ENCODE measurements around the gene RGPD8.
"Not testable (repeated sequence)": the region's sequence is repeated elsewhere in the genome, so short reads cannot be mapped to it uniquely, and the experiment has no call there.

Gene RGPD8

GRCh38 chr2:112433480-112433879 is at the start of gene RGPD8:
TSS of gene RGPD8 (minus strand) at chr2:112433645. CDS start at chr2:112433453, 192 bp downstream.
- H3K9ac ChIP-seq (ENCODE audit: low read depth, low read length); H3K27ac ChIP-seq (ENCODE audit: low read depth, low read length); H3K9me3 ChIP-seq (ENCODE audit: control insufficient read depth, insufficient read depth, low read length); H3K36me3 ChIP-seq (ENCODE audit: control insufficient read depth, insufficient read depth, low read length); H3K4me1 ChIP-seq (ENCODE audit: control insufficient read depth, insufficient read depth, low read length); H3K27me3 ChIP-seq (ENCODE audit: control insufficient read depth, insufficient read depth, low read length): not testable (repeated sequence)
- peak within 1 kb of the TSS; percentile 55 for H3K4me3 ChIP-seq (ENCODE audit: low read depth, low read length)

DNA sequence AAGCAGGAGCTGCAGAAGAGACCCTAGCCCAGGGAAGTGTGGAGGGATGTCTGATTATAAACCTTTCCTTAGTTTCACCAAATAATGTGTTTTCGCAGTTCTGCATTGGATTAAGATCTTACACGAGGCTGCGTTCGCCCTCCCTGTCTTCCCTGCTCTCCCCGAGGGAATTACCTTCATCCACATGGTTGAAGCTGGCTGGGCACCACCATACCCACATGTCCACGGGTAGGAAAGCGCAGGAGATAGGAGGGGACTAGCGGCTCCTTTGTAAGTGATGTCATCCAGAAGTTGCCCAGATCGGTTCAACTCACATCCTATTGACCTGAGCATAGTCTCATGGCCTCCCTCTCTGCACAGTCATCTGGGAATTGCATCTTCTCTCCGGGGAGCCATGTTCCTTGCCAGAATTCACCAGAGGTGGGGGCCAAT is 49.6 kb upstream of the RGPD8 start:
- Histone ChIP-seq H3K4me1 (ENCODE audit: control insufficient read depth, insufficient read depth, low read length) (peaks cover 11% of the 10 kb centered on the region), H3K9me3 (ENCODE audit: control insufficient read depth, insufficient read depth, low read length) (no peaks in the 10 kb centered on the region), H3K4me3 (ENCODE audit: low read depth, low read length) (peak overlapping the region; percentile 76), H3K36me3 (ENCODE audit: control insufficient read depth, insufficient read depth, low read length) (peaks cover 29% of the 10 kb centered on the region), H3K27ac (ENCODE audit: low read depth, low read length) (no peak overlapping the region), H3K27me3 (ENCODE audit: control insufficient read depth, insufficient read depth, low read length) (peaks cover 20% of the 10 kb centered on the region), H3K9ac (ENCODE audit: low read depth, low read length) (peak overlapping the region; percentile 40)

DNA sequence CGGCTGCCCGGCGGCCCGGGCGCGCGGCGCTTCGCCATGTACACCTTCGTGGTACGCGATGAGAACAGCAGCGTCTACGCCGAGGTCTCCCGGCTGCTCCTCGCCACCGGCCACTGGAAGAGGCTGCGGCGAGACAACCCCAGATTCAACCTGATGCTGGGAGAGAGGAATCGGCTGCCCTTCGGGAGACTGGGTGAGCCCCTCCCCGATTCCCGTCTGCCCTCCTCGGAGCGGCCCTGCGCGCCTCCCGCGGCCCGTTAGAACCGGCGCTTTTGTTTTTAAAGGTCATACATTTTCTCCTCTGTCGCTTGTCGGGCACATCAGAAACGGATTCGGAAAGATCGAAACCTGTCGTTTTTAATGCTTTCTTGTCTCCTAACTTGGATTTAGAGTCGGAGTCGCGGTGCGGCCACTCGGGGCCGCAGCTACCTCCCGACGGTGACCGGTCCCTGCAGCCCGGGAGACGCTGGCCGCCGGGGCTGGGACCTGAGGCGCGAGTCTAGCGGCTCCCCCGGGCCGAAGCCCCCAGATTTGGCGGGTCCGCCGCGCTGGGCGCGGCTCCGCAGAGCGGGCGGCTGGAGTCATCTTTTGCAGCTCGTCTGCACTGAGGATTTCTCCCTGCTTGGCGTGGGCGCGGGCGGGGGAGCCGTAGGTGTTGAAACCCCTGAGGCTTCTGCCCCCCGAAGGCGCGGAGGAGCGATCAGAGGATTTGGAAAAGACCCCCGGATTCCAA is 49.0 kb upstream of the RGPD8 start:
- Histone ChIP-seq H3K9me3 (ENCODE audit: control insufficient read depth, insufficient read depth, low read length) (no peaks in the 10 kb centered on the region), H3K27ac (ENCODE audit: low read depth, low read length) (peak overlapping the region; percentile 82), H3K9ac (ENCODE audit: low read depth, low read length) (peak overlapping the region; percentile 40), H3K36me3 (ENCODE audit: control insufficient read depth, insufficient read depth, low read length) (peaks cover 24% of the 10 kb centered on the region), H3K4me1 (ENCODE audit: control insufficient read depth, insufficient read depth, low read length) (peaks cover 11% of the 10 kb centered on the region), H3K4me3 (ENCODE audit: low read depth, low read length) (peak overlapping the region; percentile 76), H3K27me3 (ENCODE audit: control insufficient read depth, insufficient read depth, low read length) (peaks cover 20% of the 10 kb centered on the region)

DNA sequence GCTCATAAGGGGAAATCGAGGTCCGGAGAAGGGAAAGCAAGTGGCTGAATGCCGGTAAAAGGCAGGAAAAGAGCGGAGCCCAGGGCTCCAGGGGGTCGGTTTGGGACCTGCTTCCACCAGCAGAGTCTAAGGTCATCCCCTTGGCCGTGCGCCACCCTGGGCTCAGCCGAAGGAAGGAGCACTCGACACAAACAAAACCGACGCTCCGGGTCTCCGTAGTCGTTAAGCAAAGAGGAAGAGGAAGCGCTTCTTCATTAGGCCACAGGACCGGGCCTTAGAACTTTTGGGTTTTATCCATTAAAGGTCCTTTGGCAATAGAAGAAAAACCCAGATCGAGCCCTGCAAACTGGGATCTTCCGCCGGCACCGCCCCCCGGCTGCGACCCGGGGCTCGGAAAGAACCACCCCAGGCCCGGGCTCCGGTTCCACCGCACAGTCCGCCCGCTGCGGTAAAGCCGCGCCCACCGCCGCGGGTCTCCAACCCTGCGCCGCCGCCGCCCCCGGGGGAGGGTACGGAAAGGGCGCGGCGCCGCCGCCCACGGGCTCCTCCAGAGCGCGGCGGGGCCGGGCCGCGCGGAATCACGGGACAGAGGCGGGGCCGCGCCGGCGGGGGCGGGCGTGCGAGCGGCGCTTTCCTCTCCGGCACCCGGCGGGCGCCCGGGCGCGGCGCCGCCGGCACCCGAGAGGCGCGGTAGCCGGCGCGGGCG is 48.2 kb upstream of the RGPD8 start, which contains the start of gene TTL:
Gene TTL, plus strand, starts transcription at position 629 of the 706 bp plus-strand sequence. CDS start 189 bp downstream, outside the sequence.
- H3K4me3 ChIP-seq (ENCODE audit: low read depth, low read length), result peak within 1 kb of the TSS; percentile 76
- peak within 1 kb of the TSS; percentile 82 for H3K27ac ChIP-seq (ENCODE audit: low read depth, low read length)
- H3K9me3 ChIP-seq (ENCODE audit: control insufficient read depth, insufficient read depth, low read length), result no peaks in the 10 kb centered on the region
- peaks cover 20% of the 10 kb centered on the region for H3K27me3 ChIP-seq (ENCODE audit: control insufficient read depth, insufficient read depth, low read length)
- peaks cover 16% of the 10 kb centered on the region for H3K36me3 ChIP-seq (ENCODE audit: control insufficient read depth, insufficient read depth, low read length)
- peaks cover 11% of the 10 kb centered on the region for H3K4me1 ChIP-seq (ENCODE audit: control insufficient read depth, insufficient read depth, low read length)
- peak within 1 kb of the TSS; percentile 40 for H3K9ac ChIP-seq (ENCODE audit: low read depth, low read length)

DNA sequence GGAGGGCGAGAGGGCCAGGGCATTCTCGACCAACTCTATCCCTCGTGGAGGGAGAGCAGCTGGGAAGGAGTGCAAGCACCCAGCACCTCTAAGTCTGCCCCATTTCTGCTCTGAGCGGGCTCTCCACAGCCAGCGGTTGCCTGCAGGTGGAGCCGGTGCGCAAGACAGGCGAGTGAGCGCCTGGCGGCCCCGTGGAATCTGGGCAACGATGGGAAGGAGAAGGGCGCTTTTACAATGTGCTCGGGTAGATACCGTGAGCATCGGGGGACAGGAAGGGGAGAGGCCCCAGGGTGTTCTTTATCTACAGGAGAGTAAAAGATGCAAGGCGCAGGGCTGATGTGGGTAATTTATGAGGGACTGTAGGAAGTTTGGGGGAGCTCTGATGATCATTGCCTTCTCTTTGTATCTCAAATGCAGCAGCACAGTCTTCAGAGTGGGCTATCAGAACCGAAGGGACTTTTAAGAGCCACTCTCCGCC is 47.6 kb upstream of the RGPD8 start:
- Histone ChIP-seq H3K36me3 (ENCODE audit: control insufficient read depth, insufficient read depth, low read length) (peaks cover 10% of the 10 kb centered on the region), H3K9me3 (ENCODE audit: control insufficient read depth, insufficient read depth, low read length) (no peaks in the 10 kb centered on the region), H3K27me3 (ENCODE audit: control insufficient read depth, insufficient read depth, low read length) (peaks cover 20% of the 10 kb centered on the region), H3K4me3 (ENCODE audit: low read depth, low read length) (peak overlapping the region; percentile 76), H3K9ac (ENCODE audit: low read depth, low read length) (0 out of 2 replicates have a peak overlapping the region, but pooled peaks have one; percentile 20), H3K27ac (ENCODE audit: low read depth, low read length) (peak overlapping the region; percentile 69), H3K4me1 (ENCODE audit: control insufficient read depth, insufficient read depth, low read length) (peaks cover 11% of the 10 kb centered on the region)

DNA sequence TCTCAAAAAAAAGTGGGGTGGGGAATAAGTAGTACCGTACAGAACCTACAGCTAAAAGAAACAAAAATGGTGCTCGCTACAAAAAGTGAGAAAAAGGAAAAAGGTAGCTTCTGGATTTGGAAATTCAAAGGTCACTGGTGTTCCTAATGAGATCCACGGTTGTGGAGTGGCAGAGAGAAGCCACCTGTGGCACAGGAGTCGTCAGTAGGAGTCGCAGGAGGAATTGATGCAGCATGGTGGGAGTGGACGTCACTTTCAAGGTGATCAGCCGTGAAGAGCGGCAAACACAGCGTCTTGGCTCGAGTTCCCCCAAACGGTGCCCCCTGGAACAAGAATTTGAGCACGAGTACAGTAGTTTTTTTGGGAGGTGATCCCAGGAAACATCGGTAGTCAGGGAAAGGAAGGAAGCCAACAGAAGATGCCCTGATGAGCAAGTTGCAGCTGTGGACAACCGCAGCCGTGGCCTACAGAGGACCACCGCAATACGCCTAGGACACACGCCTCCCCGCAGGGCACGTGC is 47.1 kb upstream of the RGPD8 start:
- 0 out of 2 replicates have a peak overlapping the region, but pooled peaks have one; percentile 20 for H3K9ac ChIP-seq (ENCODE audit: low read depth, low read length)
- peak overlapping the region; percentile 76 for H3K4me3 ChIP-seq (ENCODE audit: low read depth, low read length)
- H3K27ac ChIP-seq (ENCODE audit: low read depth, low read length), result no peak overlapping the region
- H3K36me3 ChIP-seq (ENCODE audit: control insufficient read depth, insufficient read depth, low read length), result peaks cover 5% of the 10 kb centered on the region
- H3K27me3 ChIP-seq (ENCODE audit: control insufficient read depth, insufficient read depth, low read length), result peaks cover 20% of the 10 kb centered on the region
- H3K4me1 ChIP-seq (ENCODE audit: control insufficient read depth, insufficient read depth, low read length), result peaks cover 11% of the 10 kb centered on the region
- H3K9me3 ChIP-seq (ENCODE audit: control insufficient read depth, insufficient read depth, low read length), result no peaks in the 10 kb centered on the region

DNA sequence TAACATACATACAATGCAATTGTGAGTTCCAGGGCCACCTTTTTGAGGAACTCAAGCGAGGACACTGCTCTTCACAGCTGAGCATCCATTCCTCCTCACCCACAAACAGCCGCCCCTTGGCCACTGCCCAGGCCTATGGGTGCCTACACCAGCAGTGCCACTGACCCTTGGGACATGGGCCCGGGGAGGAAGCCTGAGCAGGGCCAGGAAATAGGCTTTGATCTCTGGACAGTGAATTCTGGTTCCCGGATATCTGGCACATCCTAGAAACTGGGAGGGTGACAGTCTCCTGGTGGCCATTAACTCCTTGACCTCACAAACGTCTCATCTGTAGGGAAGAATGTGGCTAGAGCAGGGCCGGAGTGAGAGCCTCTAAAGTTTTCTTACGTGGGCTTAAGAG is 43.0 kb upstream of the RGPD8 start:
- Histone ChIP-seq H3K4me1 (ENCODE audit: control insufficient read depth, insufficient read depth, low read length) (peaks cover 3% of the 10 kb centered on the region; the same call in 1 of the 2 replicates), H3K27me3 (ENCODE audit: control insufficient read depth, insufficient read depth, low read length) (peaks cover 13% of the 10 kb centered on the region; the same call in 1 of the 2 replicates), H3K27ac (ENCODE audit: low read depth, low read length) (no peak overlapping the region), H3K36me3 (ENCODE audit: control insufficient read depth, insufficient read depth, low read length) (no peaks in the 10 kb centered on the region), H3K9ac (ENCODE audit: low read depth, low read length) (no peak overlapping the region), H3K4me3 (ENCODE audit: low read depth, low read length) (no peak overlapping the region), H3K9me3 (ENCODE audit: control insufficient read depth, insufficient read depth, low read length) (no peaks in the 10 kb centered on the region)

- H3K9me3 ChIP-seq (ENCODE audit: control insufficient read depth, insufficient read depth, low read length), result no peaks in the 10 kb centered on the region
- no peaks in the 10 kb centered on the region for H3K4me1 ChIP-seq (ENCODE audit: control insufficient read depth, insufficient read depth, low read length)
- H3K9ac ChIP-seq (ENCODE audit: low read depth, low read length), result no peak overlapping the region
Observed at GRCh38 chr2:112474844-112475486, 41.5 kb upstream of the RGPD8 start.

GRCh38 chr2:112472547-112473263 is 39.3 kb upstream of the RGPD8 start:
- no peak overlapping the region for H3K4me3 ChIP-seq (ENCODE audit: low read depth, low read length)
- H3K9ac ChIP-seq (ENCODE audit: low read depth, low read length), result no peak overlapping the region
- H3K27ac ChIP-seq (ENCODE audit: low read depth, low read length), result no peak overlapping the region
- H3K36me3 ChIP-seq (ENCODE audit: control insufficient read depth, insufficient read depth, low read length), result no peaks in the 10 kb centered on the region
- no peaks in the 10 kb centered on the region for H3K4me1 ChIP-seq (ENCODE audit: control insufficient read depth, insufficient read depth, low read length)
- no peaks in the 10 kb centered on the region for H3K9me3 ChIP-seq (ENCODE audit: control insufficient read depth, insufficient read depth, low read length)
- no peaks in the 10 kb centered on the region for H3K27me3 ChIP-seq (ENCODE audit: control insufficient read depth, insufficient read depth, low read length)

More at GRCh38 chr2:112474844-112475486, 41.5 kb upstream of the RGPD8 start:
- H3K27me3 ChIP-seq (ENCODE audit: control insufficient read depth, insufficient read depth, low read length), result peaks cover 6% of the 10 kb centered on the region; the same call in 1 of the 2 replicates
- H3K36me3 ChIP-seq (ENCODE audit: control insufficient read depth, insufficient read depth, low read length), result no peaks in the 10 kb centered on the region
- H3K27ac ChIP-seq (ENCODE audit: low read depth, low read length), result no peak overlapping the region
- H3K4me3 ChIP-seq (ENCODE audit: low read depth, low read length), result no peak overlapping the region

DNA sequence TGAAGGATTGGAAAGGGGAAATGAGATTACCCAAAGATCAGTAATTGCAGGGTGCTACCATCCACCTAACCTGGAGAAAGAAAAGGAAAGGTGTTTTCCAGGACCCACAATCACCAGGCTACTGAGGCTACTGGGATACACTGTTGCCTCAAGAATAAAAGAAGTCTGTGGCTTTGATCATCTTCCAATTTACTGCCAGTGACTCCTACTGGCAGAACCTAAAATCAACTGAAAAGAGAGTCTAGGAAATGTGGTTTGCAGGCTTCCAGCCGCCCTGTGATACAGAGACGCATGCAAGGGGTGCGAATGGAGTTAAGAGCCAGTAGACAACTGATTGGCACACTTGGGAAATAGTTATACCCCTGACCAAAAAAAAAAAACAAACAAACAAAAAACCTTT is 31.9 kb upstream of the RGPD8 start:
- Histone ChIP-seq H3K4me3 (ENCODE audit: low read depth, low read length) (no peak overlapping the region), H3K27ac (ENCODE audit: low read depth, low read length) (no peak overlapping the region)

More for the DNA sequence above, 31.9 kb upstream of the RGPD8 start:
- H3K9ac ChIP-seq (ENCODE audit: low read depth, low read length), result no peak overlapping the region
- no peaks in the 10 kb centered on the region for H3K9me3 ChIP-seq (ENCODE audit: control insufficient read depth, insufficient read depth, low read length)
- no peaks in the 10 kb centered on the region for H3K4me1 ChIP-seq (ENCODE audit: control insufficient read depth, insufficient read depth, low read length)
- no peaks in the 10 kb centered on the region for H3K27me3 ChIP-seq (ENCODE audit: control insufficient read depth, insufficient read depth, low read length)
- no peaks in the 10 kb centered on the region for H3K36me3 ChIP-seq (ENCODE audit: control insufficient read depth, insufficient read depth, low read length)
